Urinary bladder (tissue), 4 donors: ENCODE data around the gene PPP1R1A. TPM values are rescaled to one million over a fixed set of nuclear protein-coding genes. Genes with fewer than 3 reads are reported as not detected.

Experiments
- DNase-seq: peaks from one replicate; pipeline ENCODE4 v3.0.0-alpha.2; 2015; ENCODE audit errors: extremely low spot score
- H3K27ac ChIP-seq: one replicate; pipeline ENCODE4 v1.5.1; 2013; ENCODE audit warnings: low read depth, mild to moderate bottlenecking, moderate library complexity
- H3K36me3 ChIP-seq: one replicate; pipeline ENCODE4 v1.6.1; 2013; ENCODE audit warnings: mild to moderate bottlenecking, moderate library complexity; ENCODE audit not compliant: insufficient read depth
- H3K4me1 ChIP-seq: one replicate; pipeline ENCODE4 v1.6.1; 2013; ENCODE audit warnings: mild to moderate bottlenecking, moderate library complexity; ENCODE audit not compliant: insufficient read depth
- H3K4me3 ChIP-seq: one replicate; pipeline ENCODE4 v1.5.1; 2013; ENCODE audit warnings: low read depth, low read length
- WGBS: extraction: QIAGEN DNeasy Blood & Tissue Kit; methylation state at CpG from one replicate; pipeline ENCODE4 v1.1.7; 2013; 5-methylcytosine and 5-hydroxymethylcytosine counted together
- polyA plus RNA-seq: library from polyadenylated mRNA; stranded (reverse); fragments of 200-250 nt; gene quantifications from one replicate; pipeline ENCODE4 v1.2.3, GENCODE V29; 2013
- total RNA-seq: library from RNA; depleted of rRNA; stranded (reverse); fragments of >200 nt; gene quantifications from one replicate; pipeline ENCODE4 v1.2.3, GENCODE V29; 2014
- donor health status: healthy with polysubstance abuse.
- donor health status: healthy.

Gene PPP1R1A
- total and polyA plus RNA-seq, 2 donors: 1.6 to 2.5 TPM

- H3K4me3 ChIP-seq: no peak overlapping the region
- WGBS: 76% methylated on average over 4 of the region's 4 CpGs
- DNase-seq: no peak
- no peaks in the 10 kb centered on the region for H3K4me1 ChIP-seq
- no peak overlapping the region for H3K27ac ChIP-seq
- H3K36me3 ChIP-seq: no peaks in the 10 kb centered on the region
Measured at GRCh38 chr12:54593135-54593534, 4.7 kb upstream of the PPP1R1A start.

- no peak for DNase-seq
- no peak overlapping the region for H3K27ac ChIP-seq
- H3K4me3 ChIP-seq: no peak overlapping the region
- no peaks in the 10 kb centered on the region for H3K4me1 ChIP-seq
- WGBS: 79% methylated on average over 2 of the region's 2 CpGs
- no peaks in the 10 kb centered on the region for H3K36me3 ChIP-seq
Measured at GRCh38 chr12:54592316-54592715, 3.9 kb upstream of the PPP1R1A start.

- DNase-seq: no peak
- Histone ChIP-seq H3K36me3 (no peaks in the 10 kb centered on the region), H3K27ac (no peak overlapping the region), H3K4me3 (no peak overlapping the region), H3K4me1 (no peaks in the 10 kb centered on the region)
- WGBS: 32% methylated on average over 7 of the region's 7 CpGs
Measured at GRCh38 chr12:54590978-54591591, 2.6 kb upstream of the PPP1R1A start.

- Histone ChIP-seq H3K4me1 (no peaks in the 10 kb centered on the region), H3K4me3 (no peak overlapping the region), H3K36me3 (no peaks in the 10 kb centered on the region), H3K27ac (no peak overlapping the region)
- no peak for DNase-seq
- 73% methylated on average over 5 of the region's 5 CpGs for WGBS
Measured at GRCh38 chr12:54589964-54590363, 1.5 kb upstream of the PPP1R1A start.

GRCh38 chr12:54588890-54589267, 420 bp upstream of the PPP1R1A start:
- no peak overlapping the region for H3K27ac ChIP-seq
- H3K36me3 ChIP-seq: no peaks in the 10 kb centered on the region
- H3K4me1 ChIP-seq: no peaks in the 10 kb centered on the region
- no peak for DNase-seq
- H3K4me3 ChIP-seq: peak overlapping the region; percentile 47
- WGBS: 24% methylated on average over 13 of the region's 13 CpGs

- no peak for DNase-seq
- WGBS: 29% methylated on average over 5 of the region's 5 CpGs
- Histone ChIP-seq H3K27ac (no peak overlapping the region), H3K36me3 (no peaks in the 10 kb centered on the region), H3K4me1 (no peaks in the 10 kb centered on the region), H3K4me3 (no peak overlapping the region)
Measured at GRCh38 chr12:54587315-54587873, 1.1 kb downstream of the PPP1R1A start.

- no peak overlapping the region for H3K27ac ChIP-seq
- DNase-seq: no peak
- no peaks in the 10 kb centered on the region for H3K4me1 ChIP-seq
- H3K36me3 ChIP-seq: no peaks in the 10 kb centered on the region
- 93% methylated on average over 2 of the region's 2 CpGs for WGBS
- no peak overlapping the region for H3K4me3 ChIP-seq
Measured at GRCh38 chr12:54586620-54587019, 1.8 kb downstream of the PPP1R1A start.

- H3K4me1 ChIP-seq: no peaks in the 10 kb centered on the region
- no peaks in the 10 kb centered on the region for H3K36me3 ChIP-seq
- no peak overlapping the region for H3K27ac ChIP-seq
- WGBS: 91% methylated on average over 2 of the region's 2 CpGs
- no peak for DNase-seq
- no peak overlapping the region for H3K4me3 ChIP-seq
Measured at GRCh38 chr12:54585243-54585642, 3.2 kb downstream of the PPP1R1A start.

- H3K4me1 ChIP-seq: no peaks in the 10 kb centered on the region
- DNase-seq: no peak
- WGBS: 69% methylated on average over 9 of the region's 9 CpGs
- no peak overlapping the region for H3K27ac ChIP-seq
- no peaks in the 10 kb centered on the region for H3K36me3 ChIP-seq
- no peak overlapping the region for H3K4me3 ChIP-seq
Measured at GRCh38 chr12:54584128-54584527, 4.3 kb downstream of the PPP1R1A start.

GRCh38 chr12:54583726-54584125, 4.7 kb downstream of the PPP1R1A start:
- no peak for DNase-seq
- 61% methylated on average over 4 of the region's 4 CpGs for WGBS
- Histone ChIP-seq H3K4me3 (no peak overlapping the region), H3K36me3 (no peaks in the 10 kb centered on the region), H3K27ac (no peak overlapping the region), H3K4me1 (no peaks in the 10 kb centered on the region)

GRCh38 chr12:54581412-54581811, 7.0 kb downstream of the PPP1R1A start:
- H3K36me3 ChIP-seq: no peaks in the 10 kb centered on the region
- no peaks in the 10 kb centered on the region for H3K4me1 ChIP-seq
- no peak overlapping the region for H3K4me3 ChIP-seq
- WGBS: 80% methylated on average over 6 of the region's 6 CpGs
- no peak for DNase-seq
- no peak overlapping the region for H3K27ac ChIP-seq

GRCh38 chr12:54579696-54580333, 8.6 kb downstream of the PPP1R1A start:
- no peaks in the 10 kb centered on the region for H3K36me3 ChIP-seq
- H3K27ac ChIP-seq: no peak overlapping the region
- no peak overlapping the region for H3K4me3 ChIP-seq
- peak; percentile 61 for DNase-seq
- 14% methylated on average over 11 of the region's 11 CpGs for WGBS
- no peaks in the 10 kb centered on the region for H3K4me1 ChIP-seq

GRCh38 chr12:54579258-54579657, 9.2 kb downstream of the PPP1R1A start:
- WGBS: 51% methylated on average over 4 of the region's 4 CpGs

GRCh38 chr12:54578778-54579177, 9.7 kb downstream of the PPP1R1A start:
- Histone ChIP-seq H3K36me3 (no peaks in the 10 kb centered on the region), H3K4me3 (no peak overlapping the region), H3K4me1 (no peaks in the 10 kb centered on the region), H3K27ac (no peak overlapping the region)
- 88% methylated on average over 7 of the region's 7 CpGs for WGBS
- no peak for DNase-seq

More at GRCh38 chr12:54579258-54579657, 9.2 kb downstream of the PPP1R1A start:
- Histone ChIP-seq H3K27ac (no peak overlapping the region), H3K4me3 (no peak overlapping the region), H3K36me3 (no peaks in the 10 kb centered on the region), H3K4me1 (no peaks in the 10 kb centered on the region)
- no peak for DNase-seq
